ENCODE results near the gene SEMA7A. TPM values are rescaled to one million over a fixed set of nuclear protein-coding genes. Genes with fewer than 3 reads are reported as not detected.

Gene SEMA7A
- total and polyA plus RNA-seq, 9 of the 15 experiments (the other 6 are each of a cell fraction or from before 2014, with no cell fraction given) = 0.04 to 8.2 (median 5.4) TPM; not detected in 1

DNA sequence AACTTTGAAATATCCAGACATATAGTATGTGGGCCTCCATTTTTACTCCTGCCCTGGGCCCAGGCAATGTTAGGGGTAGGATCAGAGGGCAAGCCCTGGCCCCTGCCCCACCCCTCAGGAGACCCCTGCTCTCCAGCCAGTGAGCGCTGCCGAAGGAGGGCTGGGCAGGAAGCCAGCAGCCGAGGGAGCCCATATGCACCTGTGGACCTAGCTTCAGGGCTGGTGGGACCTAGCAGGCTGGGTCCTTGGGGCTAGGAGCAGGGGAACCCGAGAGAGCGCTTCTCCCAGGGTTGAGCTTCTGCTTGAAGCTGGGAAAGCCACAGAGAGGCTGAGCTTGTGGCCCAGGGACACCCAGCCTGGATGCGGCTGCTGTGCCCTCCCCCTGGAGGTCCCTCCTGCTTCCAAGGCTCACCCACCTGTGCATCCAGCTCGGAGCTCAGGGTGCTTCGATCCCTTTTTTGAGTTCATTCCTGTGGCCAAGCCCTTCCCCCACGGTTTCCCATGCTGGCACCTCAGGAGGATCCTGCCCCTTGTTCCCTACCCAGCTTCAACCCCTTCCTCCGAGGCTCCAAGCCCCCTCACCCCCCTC is 45.3 kb downstream of the SEMA7A start (continued):
- peak; percentile 36 for TF ChIP-seq NFIC (IDR thresholded peaks at IDR 0.05)
- TF ChIP-seq HDGF (IDR thresholded peaks at IDR 0.05) = 0 out of 2 replicates have a peak, but pooled peaks have one; percentile 52
- no peak for TF ChIP-seq ZNF354B (CRISPR knock-in tag; IDR thresholded peaks at IDR 0.05)
- TF ChIP-seq RBBP5 (IDR thresholded peaks at IDR 0.05; ENCODE audit: borderline replicate concordance, insufficient read depth, low read length, poor library complexity, severe bottlenecking) = no peak
- TF ChIP-seq ZFP30 (CRISPR knock-in tag; IDR thresholded peaks at IDR 0.05; ENCODE audit: borderline replicate concordance) = no peak
- TF ChIP-seq MLLT1 (IDR thresholded peaks at IDR 0.05) = no peak
- no peak for TF ChIP-seq NR4A1 (CRISPR knock-in tag; IDR thresholded peaks at IDR 0.05)
- TF ChIP-seq NR4A1 (tag; IDR thresholded peaks at IDR 0.05) = 0 out of 2 replicates have a peak, but pooled peaks have one; percentile 20
- no peak for TF ChIP-seq MEIS2 (IDR thresholded peaks at IDR 0.05; ENCODE audit: partially characterized antibody)
- TF ChIP-seq RFX1 (IDR thresholded peaks at IDR 0.05) = no peak
- no peak for TF ChIP-seq COPS2 (conservative IDR thresholded peaks at IDR 0.05)
- peak; percentile 44 for TF ChIP-seq ZFP36 (IDR thresholded peaks at IDR 0.05; ENCODE audit: low read depth, low read length, partially characterized antibody)
- no peak for TF ChIP-seq ZNF444 (CRISPR knock-in tag; IDR thresholded peaks at IDR 0.05)
- no peak for TF ChIP-seq HMBOX1 (IDR thresholded peaks at IDR 0.05)
- TF ChIP-seq, protein P1, sequence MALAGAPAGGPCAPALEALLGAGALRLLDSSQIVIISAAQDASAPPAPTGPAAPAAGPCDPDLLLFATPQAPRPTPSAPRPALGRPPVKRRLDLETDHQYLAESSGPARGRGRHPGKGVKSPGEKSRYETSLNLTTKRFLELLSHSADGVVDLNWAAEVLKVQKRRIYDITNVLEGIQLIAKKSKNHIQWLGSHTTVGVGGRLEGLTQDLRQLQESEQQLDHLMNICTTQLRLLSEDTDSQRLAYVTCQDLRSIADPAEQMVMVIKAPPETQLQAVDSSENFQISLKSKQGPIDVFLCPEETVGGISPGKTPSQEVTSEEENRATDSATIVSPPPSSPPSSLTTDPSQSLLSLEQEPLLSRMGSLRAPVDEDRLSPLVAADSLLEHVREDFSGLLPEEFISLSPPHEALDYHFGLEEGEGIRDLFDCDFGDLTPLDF (CRISPR knock-in tag; IDR thresholded peaks at IDR 0.05) = no peak
- no peak for TF ChIP-seq MAFK (IDR thresholded peaks at IDR 0.05; ENCODE audit: low read length)
- no peak for TF ChIP-seq ZNF696 (CRISPR knock-in tag; conservative IDR thresholded peaks at IDR 0.05)
- TF ChIP-seq DEAF1 (CRISPR knock-in tag; IDR thresholded peaks at IDR 0.05) = no peak
- TF ChIP-seq ILF3 (IDR thresholded peaks at IDR 0.05; ENCODE audit: borderline replicate concordance) = no peak

Data from K562 (cell line).